GM19463 (cell line): ENCODE measurements around the gene RTN4.
"Not testable (repeated sequence)": the region's sequence is repeated elsewhere in the genome, so short reads cannot be mapped to it uniquely, and the experiment has no call there.

Source experiments
- ATAC-seq: cut with Tn5 transposase; IDR thresholded peaks from one replicate; pipeline ENCODE4 v1.9.1; 2021; ENCODE audit warnings: mild to moderate bottlenecking, moderate library complexity; ENCODE audit not compliant: unreplicated experiment

Gene RTN4

GRCh38 chr2:55076019-55076418 is 25.8 kb upstream of the RTN4 start:
- ATAC-seq: not testable (repeated sequence)

DNA sequence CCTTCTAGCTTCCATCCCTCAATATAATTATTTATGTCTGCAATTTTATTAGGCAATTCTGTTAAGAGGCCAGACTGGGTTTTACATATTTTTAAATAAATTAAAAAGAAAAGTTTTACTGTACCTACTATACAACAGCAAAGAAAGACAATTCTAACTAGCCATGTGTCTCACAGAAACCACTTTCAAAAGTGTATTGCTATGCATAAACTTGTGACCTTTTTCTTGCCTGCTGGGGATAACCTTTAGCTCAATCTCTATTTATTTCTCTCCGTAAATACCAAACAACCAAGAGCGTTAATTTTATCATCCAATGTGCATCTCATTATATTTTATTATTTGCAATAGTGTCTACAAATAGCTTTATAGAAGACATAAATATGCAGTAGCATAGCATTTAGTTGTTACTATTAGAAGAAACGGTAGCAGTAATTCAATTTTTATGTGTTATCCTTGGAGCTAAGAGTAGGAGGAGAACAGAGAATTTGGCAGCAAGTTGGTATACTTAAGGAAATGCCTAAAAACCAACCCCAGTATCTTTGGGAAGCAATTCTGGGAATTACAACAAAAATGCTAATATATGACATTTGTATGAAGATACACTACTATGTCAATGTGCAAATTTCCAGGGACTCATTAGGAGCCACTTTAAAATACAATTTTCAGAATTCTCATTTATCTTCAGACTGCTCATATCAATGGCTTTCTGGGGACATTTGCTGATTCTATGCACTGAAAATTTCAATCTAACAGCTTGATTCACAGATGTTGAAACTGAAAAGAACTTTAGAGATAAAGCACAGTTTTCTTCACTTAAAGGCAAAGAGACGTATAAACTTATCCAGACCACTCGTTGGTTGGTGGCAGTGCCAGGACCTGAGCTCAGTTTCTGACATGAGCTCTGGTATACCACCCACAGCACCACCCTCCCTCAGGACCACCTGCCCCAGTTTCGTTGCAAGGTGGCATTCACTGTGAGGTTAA is 23.0 kb upstream of the RTN4 start:
- no peak for ATAC-seq

GRCh38 chr2:55063713-55064323 is 13.6 kb upstream of the RTN4 start:
- ATAC-seq: peak; percentile 48

DNA sequence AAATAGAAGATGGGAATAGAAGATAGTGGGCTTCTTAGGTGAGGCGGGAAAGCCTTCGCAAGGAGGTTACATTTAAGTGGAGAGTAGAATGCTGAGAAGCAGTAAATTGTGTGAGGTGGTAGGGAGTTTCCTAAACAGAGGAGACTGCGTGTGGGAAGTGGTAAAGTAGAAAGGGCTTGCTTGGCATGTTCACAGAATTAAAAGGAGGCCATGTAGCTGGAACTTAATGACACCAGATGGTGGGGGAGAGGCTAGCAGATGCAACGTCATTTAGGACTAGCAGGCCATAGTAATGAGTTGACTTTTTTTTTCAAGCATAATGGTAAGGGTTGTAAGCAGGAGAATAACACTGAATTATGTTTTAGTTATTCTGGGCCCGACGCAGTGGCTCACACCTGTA is 13.0 kb upstream of the RTN4 start:
- no peak for ATAC-seq

- no peak for ATAC-seq
Observed at GRCh38 chr2:55062754-55063153, 12.5 kb upstream of the RTN4 start.

GRCh38 chr2:55061523-55062344 is 11.5 kb upstream of the RTN4 start:
- no peak for ATAC-seq

- ATAC-seq: no peak
Observed at GRCh38 chr2:55059793-55060192, 9.5 kb upstream of the RTN4 start.

GRCh38 chr2:55057474-55057873 is 7.2 kb upstream of the RTN4 start:
- ATAC-seq: no peak

- no peak for ATAC-seq
Observed at GRCh38 chr2:55056024-55056521, 5.8 kb upstream of the RTN4 start.

DNA sequence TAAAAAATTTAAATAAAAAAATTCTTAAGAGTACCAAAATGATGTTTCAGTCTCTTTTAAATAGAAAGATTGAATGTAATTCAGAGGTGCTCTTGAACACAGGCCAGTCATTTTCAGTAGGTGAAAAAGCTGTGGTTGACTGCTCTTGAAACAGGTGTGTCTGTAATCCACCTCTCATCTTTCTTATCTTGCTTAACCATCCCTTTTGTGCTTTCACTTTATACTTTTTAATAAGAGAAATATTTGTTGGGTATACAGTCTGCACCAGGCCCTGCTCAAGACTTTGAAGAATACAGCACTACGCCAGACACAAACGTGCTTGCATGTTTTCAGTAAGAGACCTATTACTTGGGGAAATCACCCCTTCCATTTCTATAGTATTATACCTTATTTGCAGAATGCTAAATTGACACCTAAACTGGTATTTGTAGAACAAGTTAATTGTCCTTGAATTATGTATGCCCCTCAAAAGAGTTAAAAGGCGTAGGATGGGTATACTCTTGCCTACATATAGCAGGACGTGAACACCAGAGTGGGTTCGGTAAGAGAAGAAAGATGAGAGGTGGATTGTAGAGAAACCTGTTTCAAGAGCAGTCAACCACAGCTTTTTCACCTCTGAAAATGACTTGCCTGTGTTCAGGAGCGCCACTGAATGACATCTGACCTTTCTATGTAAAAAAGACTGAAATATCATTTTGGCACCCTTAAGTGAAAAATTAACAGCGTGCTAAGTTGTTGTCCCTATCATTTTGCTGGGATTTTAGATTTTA is 4.0 kb upstream of the RTN4 start:
- ATAC-seq: peak; percentile 25

DNA sequence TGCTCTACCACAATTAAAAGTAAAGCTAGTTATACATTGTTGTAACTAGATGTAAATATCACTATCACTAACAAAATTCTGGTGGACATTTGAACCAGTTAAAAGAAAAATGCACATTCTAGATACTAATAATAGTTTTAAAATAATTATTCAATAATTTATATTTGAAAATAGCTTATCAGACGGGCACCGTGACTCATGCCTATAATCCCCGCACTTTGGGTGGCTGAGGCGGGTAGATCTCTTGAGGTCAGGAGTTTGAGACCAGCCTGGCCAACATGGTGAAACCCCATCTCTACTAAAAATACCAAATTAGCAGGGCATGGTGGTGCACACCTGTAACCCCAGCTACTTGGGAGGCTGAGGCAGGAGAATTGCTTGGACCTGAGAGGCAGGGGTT is 3.0 kb upstream of the RTN4 start:
- not testable (repeated sequence) for ATAC-seq

DNA sequence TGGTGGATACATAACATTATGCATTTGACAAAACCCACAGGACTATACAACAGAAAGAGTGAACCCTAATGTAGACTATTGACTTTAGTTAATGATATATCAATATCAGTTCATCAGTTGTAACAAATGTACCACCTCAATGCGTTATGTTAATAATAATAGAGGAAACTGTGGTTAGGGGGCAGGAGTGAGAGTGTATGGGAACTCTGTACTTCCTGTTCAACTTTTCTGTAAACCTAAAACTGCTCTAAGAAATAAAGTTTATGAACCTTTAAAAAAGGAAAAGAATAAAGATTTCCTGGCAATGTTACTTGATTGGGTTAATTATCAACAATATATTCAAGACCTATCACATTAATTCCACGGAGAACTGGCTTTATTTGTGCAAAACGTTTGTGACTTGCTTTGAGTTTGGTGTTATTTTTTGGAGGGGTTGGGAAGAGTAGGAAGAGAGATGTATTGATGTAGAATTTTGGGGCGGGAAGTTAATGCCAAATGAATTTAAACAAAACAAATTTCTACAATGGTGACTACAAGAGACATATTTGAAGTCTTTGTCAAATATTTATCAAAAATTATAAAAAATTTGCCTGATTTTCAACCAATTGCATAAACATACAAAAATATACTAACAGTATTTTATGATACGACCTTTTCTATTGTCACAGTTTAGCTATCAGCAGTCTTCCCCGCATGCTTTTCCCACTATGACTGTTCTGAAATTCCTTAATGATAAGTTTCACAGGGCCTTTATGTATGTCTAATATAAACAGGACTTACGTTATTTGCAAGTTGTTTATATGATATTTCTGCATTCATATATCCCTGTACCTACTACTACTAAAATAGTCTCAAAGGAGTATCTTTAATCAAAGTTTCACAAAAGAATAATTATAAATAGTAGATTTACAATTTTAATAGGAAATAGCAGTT is 2.1 kb upstream of the RTN4 start:
- ATAC-seq: no peak

GRCh38 chr2:55051026-55051866 is 995 bp upstream of the RTN4 start:
- no peak for ATAC-seq

DNA sequence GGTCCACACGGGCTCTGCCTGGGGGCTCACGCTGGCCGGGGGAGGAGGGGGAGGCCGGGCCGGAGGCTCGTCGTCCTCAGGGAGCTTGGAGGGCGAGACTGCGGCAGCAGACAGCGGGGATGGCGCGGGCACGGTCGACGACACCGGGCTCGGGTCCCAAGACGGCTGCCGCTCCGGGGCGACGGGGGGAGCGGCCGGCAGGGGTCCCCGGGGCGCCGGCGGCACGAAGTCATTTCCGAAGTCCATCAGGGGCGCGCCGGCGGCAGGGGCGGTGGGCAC is 491 bp downstream of the RTN4 start:
- ATAC-seq: no peak

GRCh38 chr2:55049043-55049820 is 1.0 kb downstream of the RTN4 start:
- ATAC-seq: peak; percentile 11

DNA sequence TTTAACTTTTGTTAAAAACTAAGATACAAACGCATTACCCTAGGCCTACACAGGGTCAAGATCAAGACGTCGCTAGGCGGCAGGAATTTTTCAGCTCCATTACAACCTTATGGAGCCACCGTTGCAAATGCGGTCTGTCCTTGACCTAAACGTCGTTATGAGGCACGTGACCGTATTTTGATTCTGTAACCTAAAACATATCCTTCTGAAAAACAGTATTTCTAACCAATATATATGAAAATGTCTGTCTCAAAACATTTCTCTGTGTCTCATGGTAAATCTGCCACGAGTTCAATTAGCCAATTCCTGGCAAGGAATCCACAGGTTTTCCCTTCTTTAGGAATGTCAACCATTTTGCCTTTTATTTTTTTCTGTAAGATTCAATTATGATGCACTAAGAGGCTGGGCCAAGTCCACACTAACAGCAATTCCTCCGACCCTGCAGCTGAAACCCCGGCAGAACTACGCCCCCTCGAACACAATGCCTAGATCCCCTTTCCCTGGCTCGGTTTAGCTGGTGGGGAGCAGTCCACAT is 1.7 kb downstream of the RTN4 start:
- no peak for ATAC-seq

DNA sequence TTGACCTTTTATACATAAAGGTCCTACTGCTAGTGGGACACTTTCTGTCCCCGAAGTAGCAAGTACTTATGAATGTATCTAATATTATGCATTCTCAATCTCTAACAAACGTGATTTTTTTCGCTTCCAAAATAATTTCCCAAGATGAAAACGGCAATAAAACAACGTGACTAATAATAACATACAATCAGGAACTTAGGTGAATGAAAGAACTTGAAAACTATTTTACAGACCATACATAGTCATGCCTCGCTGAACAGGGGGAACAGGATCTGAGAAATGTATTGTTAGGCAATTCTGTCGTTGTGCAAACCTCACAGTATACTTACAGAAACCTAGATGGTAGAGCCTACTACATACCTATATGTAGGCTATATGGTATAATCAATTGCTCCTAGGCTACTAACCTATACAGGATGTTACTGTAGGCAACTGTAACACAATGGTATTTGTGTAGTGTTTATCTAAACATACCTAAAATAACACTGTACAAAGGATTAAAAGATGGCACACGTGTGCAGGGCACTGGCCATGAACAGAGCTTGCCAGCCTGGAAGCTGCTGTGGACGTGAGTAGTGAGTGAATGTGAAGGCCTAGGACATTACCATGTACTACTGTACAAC is 2.5 kb downstream of the RTN4 start:
- ATAC-seq: no peak
